Measurements from ENCODE around the gene GEMIN8.

Gene GEMIN8

GRCh38 chrX:14022019-14022418 is 7.7 kb downstream of the GEMIN8 start:
- no peak overlapping the region for H4K8ac ChIP-seq (ENCODE audit: low read length)
- H3K4me1 ChIP-seq (ENCODE audit: control insufficient read depth, insufficient read depth, low read depth, low read length) = no peaks in the 10 kb centered on the region
- H2AK5ac ChIP-seq (ENCODE audit: low read length, severe bottlenecking) = no peak overlapping the region
- H3K9ac ChIP-seq (ENCODE audit: low read length) = no peak overlapping the region
- H3K27ac ChIP-seq (ENCODE audit: low read length, poor library complexity, severe bottlenecking) = no peak overlapping the region
- no peak overlapping the region for H3K18ac ChIP-seq (ENCODE audit: low read depth in 1 of 2, low read length in 2 of 2)
- H2BK120ac ChIP-seq (ENCODE audit: low read depth, low read length) = no peak overlapping the region
- no peaks in the 10 kb centered on the region for H3K27me3 ChIP-seq (ENCODE audit: control insufficient read depth in 1 of 2, insufficient read depth in 1 of 2, low read length in 2 of 2)
- no peak overlapping the region for H2BK5ac ChIP-seq (ENCODE audit: low read depth, low read length, poor library complexity, severe bottlenecking)
- H3K79me1 ChIP-seq (replicated peaks; ENCODE audit: low read length, poor library complexity, severe bottlenecking) = peaks cover 12% of the 10 kb centered on the region
- H2BK15ac ChIP-seq (ENCODE audit: low read depth, poor library complexity, severe bottlenecking) = no peak overlapping the region
- no peak overlapping the region for H3K4ac ChIP-seq (ENCODE audit: low read depth in 1 of 2, low read length in 2 of 2)
- H3K36me3 ChIP-seq (ENCODE audit: control insufficient read depth in 1 of 2, insufficient read depth in 2 of 2, low read depth in 1 of 2, low read length in 2 of 2) = peaks cover 0 to 46% of the 10 kb centered on the region in 2 experiments
- no peak overlapping the region for H3K23ac ChIP-seq (ENCODE audit: low read length in 2 of 2)
- H3K14ac ChIP-seq (ENCODE audit: low read length in 2 of 2) = no peak overlapping the region
- H2AFZ ChIP-seq (ENCODE audit: low read depth, low read length) = no peak overlapping the region
- no peak overlapping the region for H3K4me2 ChIP-seq (ENCODE audit: low read length, poor library complexity, severe bottlenecking)
- H4K91ac ChIP-seq (ENCODE audit: low read length) = no peak overlapping the region
- DNase-seq = no peak
- H3K4me3 ChIP-seq (ENCODE audit: insufficient read depth in 1 of 2, low read depth in 1 of 2, low read length in 2 of 2) = no peak overlapping the region
- H2BK12ac ChIP-seq (ENCODE audit: low read length in 2 of 2) = no peak overlapping the region
- peaks cover 3% of the 10 kb centered on the region for H3K9me3 ChIP-seq (ENCODE audit: control insufficient read depth, low read length)

GRCh38 chrX:14017399-14017798 is 12.3 kb downstream of the GEMIN8 start:
- H2BK15ac ChIP-seq (ENCODE audit: low read depth, poor library complexity, severe bottlenecking) = no peak overlapping the region
- H3K14ac ChIP-seq (ENCODE audit: low read length in 2 of 2) = no peak overlapping the region
- DNase-seq = no peak
- peaks cover 13% of the 10 kb centered on the region for H3K79me1 ChIP-seq (replicated peaks; ENCODE audit: low read length, poor library complexity, severe bottlenecking)
- H3K4me1 ChIP-seq (ENCODE audit: control insufficient read depth, insufficient read depth, low read depth, low read length) = no peaks in the 10 kb centered on the region
- no peak overlapping the region for H2BK5ac ChIP-seq (ENCODE audit: low read depth, low read length, poor library complexity, severe bottlenecking)
- H3K4me3 ChIP-seq (ENCODE audit: insufficient read depth in 1 of 2, low read depth in 1 of 2, low read length in 2 of 2) = no peak overlapping the region
- no peak overlapping the region for H2AK5ac ChIP-seq (ENCODE audit: low read length, severe bottlenecking)
- H3K27ac ChIP-seq (ENCODE audit: low read length, poor library complexity, severe bottlenecking) = no peak overlapping the region
- H3K27me3 ChIP-seq (ENCODE audit: control insufficient read depth in 1 of 2, insufficient read depth in 1 of 2, low read length in 2 of 2) = no peaks in the 10 kb centered on the region
- 84% methylated on average over 2 of the region's 3 CpGs for WGBS
- H3K36me3 ChIP-seq (ENCODE audit: control insufficient read depth in 1 of 2, insufficient read depth in 2 of 2, low read depth in 1 of 2, low read length in 2 of 2) = peaks cover 0 to 72% of the 10 kb centered on the region in 2 experiments
- no peak overlapping the region for H3K4me2 ChIP-seq (ENCODE audit: low read length, poor library complexity, severe bottlenecking)
- no peak overlapping the region for H3K23ac ChIP-seq (ENCODE audit: low read length in 2 of 2)
- H3K9ac ChIP-seq (ENCODE audit: low read length) = no peak overlapping the region
- no peak overlapping the region for H2AFZ ChIP-seq (ENCODE audit: low read depth, low read length)
- no peak overlapping the region for H2BK120ac ChIP-seq (ENCODE audit: low read depth, low read length)
- no peak overlapping the region for H3K18ac ChIP-seq (ENCODE audit: low read depth in 1 of 2, low read length in 2 of 2)
- H2BK12ac ChIP-seq (ENCODE audit: low read length in 2 of 2) = no peak overlapping the region
- H4K8ac ChIP-seq (ENCODE audit: low read length) = no peak overlapping the region
- no peak overlapping the region for H3K4ac ChIP-seq (ENCODE audit: low read depth in 1 of 2, low read length in 2 of 2)
- no peak overlapping the region for H4K91ac ChIP-seq (ENCODE audit: low read length)
- H3K9me3 ChIP-seq (ENCODE audit: control insufficient read depth, low read length) = peaks cover 3% of the 10 kb centered on the region

- no peak for DNase-seq
- Histone ChIP-seq H3K27ac (ENCODE audit: low read length, poor library complexity, severe bottlenecking) (no peak overlapping the region), H3K4ac (ENCODE audit: low read depth in 1 of 2, low read length in 2 of 2) (no peak overlapping the region), H3K4me3 (ENCODE audit: insufficient read depth in 1 of 2, low read depth in 1 of 2, low read length in 2 of 2) (no peak overlapping the region), H3K18ac (ENCODE audit: low read depth in 1 of 2, low read length in 2 of 2) (no peak overlapping the region), H2AK5ac (ENCODE audit: low read length, severe bottlenecking) (no peak overlapping the region), H3K14ac (ENCODE audit: low read length in 2 of 2) (no peak overlapping the region), H3K23ac (ENCODE audit: low read length in 2 of 2) (no peak overlapping the region), H3K9ac (ENCODE audit: low read length) (no peak overlapping the region), H3K9me3 (ENCODE audit: control insufficient read depth, low read length) (no peaks in the 10 kb centered on the region), H4K8ac (ENCODE audit: low read length) (no peak overlapping the region), H2BK15ac (ENCODE audit: low read depth, poor library complexity, severe bottlenecking) (no peak overlapping the region), H2BK5ac (ENCODE audit: low read depth, low read length, poor library complexity, severe bottlenecking) (no peak overlapping the region), H3K4me2 (ENCODE audit: low read length, poor library complexity, severe bottlenecking) (no peak overlapping the region), H3K4me1 (ENCODE audit: control insufficient read depth, insufficient read depth, low read depth, low read length) (no peaks in the 10 kb centered on the region), H3K36me3 (ENCODE audit: control insufficient read depth in 1 of 2, insufficient read depth in 2 of 2, low read depth in 1 of 2, low read length in 2 of 2) (peaks cover 0 to 68% of the 10 kb centered on the region in 2 experiments), H2BK120ac (ENCODE audit: low read depth, low read length) (no peak overlapping the region), H4K91ac (ENCODE audit: low read length) (no peak overlapping the region), H2BK12ac (ENCODE audit: low read length in 2 of 2) (no peak overlapping the region), H3K27me3 (ENCODE audit: control insufficient read depth in 1 of 2, insufficient read depth in 1 of 2, low read length in 2 of 2) (no peaks in the 10 kb centered on the region), H3K79me1 (replicated peaks; ENCODE audit: low read length, poor library complexity, severe bottlenecking) (peaks cover 9% of the 10 kb centered on the region), H2AFZ (ENCODE audit: low read depth, low read length) (no peak overlapping the region)
- WGBS = 100% methylated on average over 3 of the region's 4 CpGs
Observed at GRCh38 chrX:14015941-14016340, 13.8 kb downstream of the GEMIN8 start.

- no peak overlapping the region for H3K4ac ChIP-seq (ENCODE audit: low read depth in 1 of 2, low read length in 2 of 2)
- H2BK12ac ChIP-seq (ENCODE audit: low read length in 2 of 2) = no peak overlapping the region
- no peak overlapping the region for H2AFZ ChIP-seq (ENCODE audit: low read depth, low read length)
- no peak overlapping the region for H3K4me2 ChIP-seq (ENCODE audit: low read length, poor library complexity, severe bottlenecking)
- no peak overlapping the region for H3K9ac ChIP-seq (ENCODE audit: low read length)
- H3K27ac ChIP-seq (ENCODE audit: low read length, poor library complexity, severe bottlenecking) = no peak overlapping the region
- no peak overlapping the region for H3K18ac ChIP-seq (ENCODE audit: low read depth in 1 of 2, low read length in 2 of 2)
- H4K8ac ChIP-seq (ENCODE audit: low read length) = no peak overlapping the region
- no peak overlapping the region for H3K23ac ChIP-seq (ENCODE audit: low read length in 2 of 2)
- no peak overlapping the region for H2BK15ac ChIP-seq (ENCODE audit: low read depth, poor library complexity, severe bottlenecking)
- no peak overlapping the region for H2AK5ac ChIP-seq (ENCODE audit: low read length, severe bottlenecking)
- DNase-seq = no peak
- H2BK120ac ChIP-seq (ENCODE audit: low read depth, low read length) = no peak overlapping the region
- H3K79me1 ChIP-seq (replicated peaks; ENCODE audit: low read length, poor library complexity, severe bottlenecking) = peaks cover 6% of the 10 kb centered on the region
- H2BK5ac ChIP-seq (ENCODE audit: low read depth, low read length, poor library complexity, severe bottlenecking) = no peak overlapping the region
- no CpG with 5 or more reads among the region's 2 CpGs for WGBS
- H3K4me1 ChIP-seq (ENCODE audit: control insufficient read depth, insufficient read depth, low read depth, low read length) = no peaks in the 10 kb centered on the region
- H3K4me3 ChIP-seq (ENCODE audit: insufficient read depth in 1 of 2, low read depth in 1 of 2, low read length in 2 of 2) = no peak overlapping the region
- H3K14ac ChIP-seq (ENCODE audit: low read length in 2 of 2) = no peak overlapping the region
- H3K27me3 ChIP-seq (ENCODE audit: control insufficient read depth in 1 of 2, insufficient read depth in 1 of 2, low read length in 2 of 2) = no peaks in the 10 kb centered on the region
- H3K36me3 ChIP-seq (ENCODE audit: control insufficient read depth in 1 of 2, insufficient read depth in 2 of 2, low read depth in 1 of 2, low read length in 2 of 2) = peaks cover 0 to 62% of the 10 kb centered on the region in 2 experiments
- no peak overlapping the region for H4K91ac ChIP-seq (ENCODE audit: low read length)
- no peaks in the 10 kb centered on the region for H3K9me3 ChIP-seq (ENCODE audit: control insufficient read depth, low read length)
Observed at GRCh38 chrX:14015294-14015693, 14.4 kb downstream of the GEMIN8 start.
